ENCODE data around the gene SERPINE1.

DNA sequence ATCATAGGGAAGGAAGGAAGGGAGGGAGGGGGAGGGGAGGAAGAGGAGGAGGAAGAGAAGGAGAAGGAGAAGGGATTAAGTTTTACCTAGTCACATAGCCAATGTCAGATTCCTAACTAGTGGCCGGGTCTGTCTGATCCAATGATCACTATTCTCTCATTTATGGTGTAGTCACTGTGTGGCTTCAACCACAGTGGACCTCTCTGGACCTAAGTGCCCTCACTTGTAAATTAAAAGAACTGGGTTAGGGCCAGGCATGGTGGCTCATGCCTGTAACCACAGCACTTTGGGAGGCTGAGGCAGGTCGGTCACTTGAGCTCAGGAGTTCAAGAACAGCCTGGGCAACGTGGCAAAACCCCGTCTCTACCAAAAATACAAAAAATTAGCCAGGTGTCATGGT lies 6.6 kb upstream of the SERPINE1 start:
- TF ChIP-seq, protein P1, sequence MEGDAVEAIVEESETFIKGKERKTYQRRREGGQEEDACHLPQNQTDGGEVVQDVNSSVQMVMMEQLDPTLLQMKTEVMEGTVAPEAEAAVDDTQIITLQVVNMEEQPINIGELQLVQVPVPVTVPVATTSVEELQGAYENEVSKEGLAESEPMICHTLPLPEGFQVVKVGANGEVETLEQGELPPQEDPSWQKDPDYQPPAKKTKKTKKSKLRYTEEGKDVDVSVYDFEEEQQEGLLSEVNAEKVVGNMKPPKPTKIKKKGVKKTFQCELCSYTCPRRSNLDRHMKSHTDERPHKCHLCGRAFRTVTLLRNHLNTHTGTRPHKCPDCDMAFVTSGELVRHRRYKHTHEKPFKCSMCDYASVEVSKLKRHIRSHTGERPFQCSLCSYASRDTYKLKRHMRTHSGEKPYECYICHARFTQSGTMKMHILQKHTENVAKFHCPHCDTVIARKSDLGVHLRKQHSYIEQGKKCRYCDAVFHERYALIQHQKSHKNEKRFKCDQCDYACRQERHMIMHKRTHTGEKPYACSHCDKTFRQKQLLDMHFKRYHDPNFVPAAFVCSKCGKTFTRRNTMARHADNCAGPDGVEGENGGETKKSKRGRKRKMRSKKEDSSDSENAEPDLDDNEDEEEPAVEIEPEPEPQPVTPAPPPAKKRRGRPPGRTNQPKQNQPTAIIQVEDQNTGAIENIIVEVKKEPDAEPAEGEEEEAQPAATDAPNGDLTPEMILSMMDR (IDR thresholded peaks at IDR 0.05), result no peak
- TF ChIP-seq EP300 (IDR thresholded peaks at IDR 0.05), result no peak

All from suprapubic skin (tissue), 3 donors.